Activated CD4-positive, alpha-beta T cell treated with anti-CD3 and anti-CD28 coated beads, Interleukin-2, amount 50 U/mL, for 4 hours (primary cell): Measurements from ENCODE around the gene DAPK2.
"Not testable (repeated sequence)": the region's sequence is repeated elsewhere in the genome, so short reads cannot be mapped to it uniquely, and the experiment has no call there.

Experiments used
- DNase-seq, 2 experiments: peaks; one replicate each; pipeline ENCODE4 v3.0.0-alpha.2; 2020

DAPK2 gene

GRCh38 chr15:63911160-63911559 lies 135.1 kb downstream of the DAPK2 start:
- DNase-seq: no peak

- DNase-seq: no peak
Observed at GRCh38 chr15:63909819-63910437, 136.4 kb downstream of the DAPK2 start.

DNA sequence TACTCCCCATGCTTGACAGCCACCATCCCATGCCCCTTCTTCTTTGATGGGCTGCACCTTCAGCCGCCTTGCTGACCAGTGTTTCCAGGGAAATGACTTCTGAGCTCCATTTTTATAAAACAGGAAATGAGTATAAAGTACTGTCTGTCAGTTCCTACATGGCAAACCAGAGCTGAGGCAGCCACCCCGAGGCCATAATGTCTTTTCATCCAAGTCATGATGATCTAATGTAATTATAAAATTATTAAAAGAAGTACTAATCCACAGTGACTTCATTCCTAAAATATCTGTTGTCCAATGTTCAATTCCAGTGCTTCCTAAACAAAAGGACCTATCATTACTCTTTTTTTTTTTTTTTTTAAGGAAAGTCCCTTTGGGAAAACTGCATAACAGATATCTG lies 137.3 kb downstream of the DAPK2 start:
- DNase-seq: no peak

DNA sequence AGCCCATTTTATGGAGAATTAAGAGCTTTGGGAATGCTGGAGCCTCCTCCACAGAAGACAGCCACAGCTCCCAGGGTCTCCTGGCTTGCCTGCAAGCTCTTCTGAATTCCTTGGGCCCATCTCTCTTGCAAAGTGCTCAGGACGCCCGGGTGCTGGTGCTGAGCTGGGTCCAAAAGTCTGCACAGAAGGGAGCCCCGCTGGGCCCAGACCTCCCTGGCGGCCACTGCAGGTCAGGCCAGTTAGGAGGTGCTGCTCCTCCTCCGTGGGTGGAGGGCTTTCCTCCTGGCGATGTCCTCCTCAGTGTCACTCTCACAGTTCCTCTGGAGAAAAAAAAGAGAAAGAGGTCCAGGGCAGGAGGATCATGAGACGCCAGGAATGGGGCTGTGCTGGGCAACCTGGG lies 138.0 kb downstream of the DAPK2 start:
- no peak for DNase-seq

DNA sequence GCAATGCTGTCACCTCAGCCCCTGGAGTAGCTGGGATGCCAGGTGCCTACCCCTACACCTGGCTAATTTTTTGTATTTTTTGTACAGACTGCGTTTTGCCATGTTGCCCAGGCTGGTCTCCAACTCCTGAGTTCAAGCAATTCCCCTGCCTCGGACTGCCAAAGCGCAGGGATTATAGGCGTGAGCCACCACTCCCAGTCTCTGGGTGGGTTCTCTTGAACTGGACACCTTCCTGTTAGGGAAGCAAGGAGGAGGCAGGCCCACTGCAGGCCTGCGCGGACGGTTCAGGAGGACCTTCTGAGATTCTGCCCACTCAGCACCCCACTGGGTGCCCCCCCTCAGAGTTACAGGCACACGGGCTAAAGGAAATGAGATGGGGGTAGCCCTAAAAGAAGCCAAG lies 138.8 kb downstream of the DAPK2 start:
- DNase-seq: no peak

DNA sequence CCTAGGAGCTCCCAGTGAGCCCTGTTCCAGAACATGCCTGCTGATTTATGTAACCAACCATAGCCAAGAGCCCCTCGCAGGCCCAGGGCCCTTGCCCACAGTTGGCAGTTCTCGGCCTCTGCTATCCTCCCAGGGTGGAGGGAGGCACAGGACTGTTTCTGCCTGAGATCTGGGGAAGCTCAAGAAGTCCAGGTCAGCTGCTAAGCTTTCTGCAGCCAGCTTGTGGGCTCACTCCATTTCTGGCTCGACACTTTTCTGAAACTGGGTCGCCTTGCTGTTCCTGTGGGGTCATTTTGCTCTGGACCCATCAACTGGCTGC lies 140.1 kb downstream of the DAPK2 start:
- no peak for DNase-seq

- no peak for DNase-seq
Observed at GRCh38 chr15:63905558-63906265, 140.6 kb downstream of the DAPK2 start.

GRCh38 chr15:63905131-63905530 lies 141.2 kb downstream of the DAPK2 start:
- no peak for DNase-seq

GRCh38 chr15:63904042-63904441 lies 142.2 kb downstream of the DAPK2 start:
- DNase-seq: no peak

GRCh38 chr15:63902671-63903035 lies 143.6 kb downstream of the DAPK2 start:
- DNase-seq: no peak

- no peak for DNase-seq
Observed at GRCh38 chr15:63901912-63902670, 144.2 kb downstream of the DAPK2 start.

DNA sequence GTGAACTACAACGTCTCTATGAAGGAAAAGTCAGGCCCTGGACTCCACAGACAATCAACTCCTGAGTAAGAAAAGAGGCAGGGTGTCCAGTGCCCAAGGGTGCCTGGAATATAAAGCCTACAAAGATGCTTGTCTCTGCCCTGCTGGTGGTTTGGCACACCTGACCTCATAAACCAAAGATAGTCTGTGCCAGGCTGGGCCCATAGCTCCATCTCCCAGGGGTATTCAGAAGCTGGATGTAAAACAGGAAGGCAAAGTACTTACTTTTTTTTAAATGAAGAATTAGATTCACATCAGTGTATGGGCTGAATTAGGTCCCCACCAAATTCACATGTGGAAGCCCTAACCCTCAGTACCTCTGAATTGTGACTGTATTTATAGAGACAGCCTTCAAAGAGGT lies 146.0 kb downstream of the DAPK2 start:
- DNase-seq: no peak

DNA sequence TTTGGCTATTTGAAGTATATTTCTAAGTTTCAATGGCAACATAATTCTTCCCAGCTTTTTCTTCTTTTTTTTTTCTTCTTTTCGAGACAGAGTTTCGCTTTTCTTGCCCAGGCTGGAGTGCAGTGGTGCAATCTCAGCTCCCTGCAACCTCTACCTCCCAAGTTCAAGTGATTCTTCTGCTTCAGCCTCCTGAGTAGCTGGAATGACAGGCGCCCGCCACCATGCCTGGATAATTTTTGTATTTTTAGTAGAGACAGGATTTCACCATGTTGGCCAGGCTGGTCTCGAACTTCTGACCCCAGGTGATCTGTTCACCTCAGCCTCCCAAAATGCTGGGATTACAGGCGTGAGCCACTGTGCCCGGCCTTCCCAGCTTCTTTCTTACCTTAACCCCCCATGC lies 146.7 kb downstream of the DAPK2 start:
- not testable (repeated sequence) for DNase-seq

DNA sequence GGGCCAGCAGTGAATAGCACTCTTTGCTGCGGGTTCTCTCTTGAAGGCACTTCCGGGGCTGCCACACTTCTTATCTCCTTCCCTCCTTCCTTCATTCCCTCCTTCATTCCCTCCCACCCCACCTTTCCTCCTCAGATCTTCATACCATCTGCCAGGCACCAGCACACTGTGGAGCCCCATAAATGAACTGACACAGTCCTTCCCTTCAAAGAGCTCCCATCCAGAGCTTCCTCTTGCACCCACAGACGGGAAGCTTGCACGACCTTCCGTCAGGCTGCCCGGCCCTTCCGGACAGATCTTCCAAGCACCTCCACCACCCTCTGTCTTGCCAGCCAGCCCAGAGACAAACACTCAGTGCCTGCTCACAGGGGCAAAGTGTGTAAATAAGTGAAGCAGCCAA lies 147.1 kb downstream of the DAPK2 start:
- DNase-seq: no peak

DNA sequence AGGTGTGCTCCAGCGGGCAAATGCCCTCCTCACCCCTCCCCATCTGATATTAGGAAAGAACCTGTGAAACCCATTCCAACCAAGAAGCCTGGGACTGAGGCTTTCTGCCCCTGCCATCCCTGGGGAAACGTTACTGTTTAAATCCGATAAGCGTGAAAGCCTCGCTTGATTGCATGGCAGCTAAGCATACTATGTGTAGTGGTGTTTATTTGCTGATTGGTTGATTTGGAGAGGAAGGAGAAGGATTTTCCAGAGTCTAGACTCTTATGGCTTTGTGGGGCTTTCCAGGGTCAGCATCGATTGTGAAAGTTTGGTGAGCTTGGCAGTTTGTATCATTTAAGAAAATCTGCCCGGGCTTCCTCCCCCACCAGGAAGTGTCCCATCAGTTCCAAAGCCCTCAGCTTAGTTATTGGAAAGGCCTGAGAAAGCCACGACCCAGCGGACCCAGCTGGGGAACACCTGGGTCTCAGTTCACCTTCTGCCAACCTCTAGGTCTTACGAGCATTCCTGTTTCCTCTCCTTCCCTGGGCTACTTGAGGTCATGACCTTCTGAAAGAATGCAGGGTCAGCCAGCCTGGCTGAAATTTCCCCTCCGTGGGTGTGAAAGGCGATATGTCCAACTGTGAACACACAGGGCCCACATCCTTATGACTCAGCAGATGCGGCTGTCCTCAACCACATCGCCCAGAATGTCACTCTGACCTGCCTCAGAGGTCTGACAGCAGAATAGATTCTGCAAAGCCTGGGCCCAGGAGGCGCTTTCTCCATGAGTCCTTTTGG lies 149.8 kb downstream of the DAPK2 start:
- no peak for DNase-seq

DNA sequence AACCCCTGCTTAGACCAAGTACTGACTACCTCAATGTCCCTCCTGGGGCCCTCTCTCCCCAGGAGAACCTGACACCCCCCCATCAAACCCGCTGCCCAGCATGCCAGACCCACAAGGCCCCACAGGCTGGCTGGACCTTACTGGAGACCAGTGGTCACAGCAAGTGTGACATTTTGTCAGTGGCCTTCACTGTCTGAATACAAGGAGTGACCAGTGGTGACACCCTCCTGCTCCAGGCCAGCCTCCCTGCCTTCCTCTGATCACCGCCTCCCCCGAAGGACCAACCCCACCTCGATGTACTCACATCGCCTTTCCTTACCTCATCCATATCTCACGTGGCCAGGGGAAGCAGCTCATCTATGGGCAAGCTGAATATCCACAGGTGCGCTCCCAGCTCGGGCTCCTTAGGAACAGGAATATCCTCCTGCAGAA lies 150.5 kb downstream of the DAPK2 start:
- no peak for DNase-seq

- no peak for DNase-seq
Observed at GRCh38 chr15:63895194-63895593, 151.1 kb downstream of the DAPK2 start.

GRCh38 chr15:63894662-63894949 lies 151.7 kb downstream of the DAPK2 start:
- DNase-seq: no peak

- DNase-seq: no peak
Observed at GRCh38 chr15:63893866-63894661, 152.2 kb downstream of the DAPK2 start.

DNA sequence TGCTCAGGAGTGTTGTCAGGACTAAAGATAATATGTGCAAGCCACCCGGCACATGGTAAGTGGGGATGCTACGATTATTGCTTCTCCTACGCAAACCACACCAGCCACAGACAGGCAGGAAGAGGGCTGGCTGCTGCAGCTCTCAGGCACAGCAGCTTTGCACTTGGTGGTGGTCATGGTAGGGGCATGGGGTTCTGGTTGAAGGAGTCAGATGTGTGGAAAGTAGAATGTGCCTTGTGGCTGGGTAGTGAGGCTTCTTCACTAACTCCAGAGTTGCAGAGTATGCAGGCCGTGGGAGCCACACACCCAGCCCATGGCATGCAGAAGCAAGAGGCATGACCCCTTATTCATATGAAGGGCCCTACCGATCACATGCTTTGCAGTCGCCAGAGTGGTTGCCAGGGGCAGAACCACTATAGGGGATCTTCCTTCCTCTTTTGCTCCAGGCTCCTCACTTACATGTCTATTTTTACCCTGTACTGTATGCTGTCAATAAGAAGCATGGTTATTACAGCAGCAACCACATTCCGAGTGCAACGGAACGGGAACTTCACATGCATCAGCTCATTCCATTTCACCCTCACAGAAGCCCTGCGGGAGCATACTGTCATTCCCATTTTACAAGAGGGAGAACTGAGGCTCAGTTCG lies 153.4 kb downstream of the DAPK2 start:
- peak; percentile 52 to 64 for DNase-seq

DNA sequence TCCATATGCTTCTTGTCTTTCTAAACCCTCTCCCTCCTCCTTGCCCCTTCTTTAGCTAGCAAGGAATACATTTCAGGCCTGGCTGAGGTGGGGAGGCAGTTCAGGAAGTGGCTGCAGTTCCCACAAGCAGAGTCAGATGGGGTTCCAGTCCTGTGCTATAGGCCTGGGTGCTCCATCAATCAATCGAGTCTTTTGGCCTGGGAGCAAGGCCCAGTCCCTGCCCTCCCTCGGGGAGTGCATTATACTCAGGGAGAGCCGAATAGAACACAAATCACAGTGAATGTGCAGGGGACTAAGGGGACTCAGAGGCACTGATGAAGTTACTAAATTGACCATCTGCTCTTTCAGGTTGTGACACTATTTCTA lies 154.5 kb downstream of the DAPK2 start:
- DNase-seq: no peak

GRCh38 chr15:63891079-63891767 lies 155.1 kb downstream of the DAPK2 start:
- DNase-seq: peak; percentile 69 to 75
